Measurements from ENCODE around the gene NECTIN2. TPM values are rescaled to one million over a fixed set of nuclear protein-coding genes. Genes with fewer than 3 reads are reported as not detected.

NECTIN2 gene
- total RNA-seq, 1 donor from 2014 or later: 116 TPM

GRCh38 chr19:44812142-44812718 is 33.9 kb upstream of the NECTIN2 start:
- Mint-ChIP-seq H3K9me3 (ENCODE audit: low read depth) (no peaks in the 10 kb centered on the region), H3K4me1 (ENCODE audit: low read depth) (peaks cover 26% of the 10 kb centered on the region), H3K27ac (ENCODE audit: unreplicated experiment) (no peak overlapping the region), H3K27me3 (ENCODE audit: low read depth) (peaks cover 2% of the 10 kb centered on the region), H3K36me3 (ENCODE audit: low read depth) (peaks cover 11% of the 10 kb centered on the region), H3K4me3 (ENCODE audit: unreplicated experiment) (no peak overlapping the region)
- DNase-seq (ENCODE audit: low spot score): no peak
- TF ChIP-seq, protein P1, sequence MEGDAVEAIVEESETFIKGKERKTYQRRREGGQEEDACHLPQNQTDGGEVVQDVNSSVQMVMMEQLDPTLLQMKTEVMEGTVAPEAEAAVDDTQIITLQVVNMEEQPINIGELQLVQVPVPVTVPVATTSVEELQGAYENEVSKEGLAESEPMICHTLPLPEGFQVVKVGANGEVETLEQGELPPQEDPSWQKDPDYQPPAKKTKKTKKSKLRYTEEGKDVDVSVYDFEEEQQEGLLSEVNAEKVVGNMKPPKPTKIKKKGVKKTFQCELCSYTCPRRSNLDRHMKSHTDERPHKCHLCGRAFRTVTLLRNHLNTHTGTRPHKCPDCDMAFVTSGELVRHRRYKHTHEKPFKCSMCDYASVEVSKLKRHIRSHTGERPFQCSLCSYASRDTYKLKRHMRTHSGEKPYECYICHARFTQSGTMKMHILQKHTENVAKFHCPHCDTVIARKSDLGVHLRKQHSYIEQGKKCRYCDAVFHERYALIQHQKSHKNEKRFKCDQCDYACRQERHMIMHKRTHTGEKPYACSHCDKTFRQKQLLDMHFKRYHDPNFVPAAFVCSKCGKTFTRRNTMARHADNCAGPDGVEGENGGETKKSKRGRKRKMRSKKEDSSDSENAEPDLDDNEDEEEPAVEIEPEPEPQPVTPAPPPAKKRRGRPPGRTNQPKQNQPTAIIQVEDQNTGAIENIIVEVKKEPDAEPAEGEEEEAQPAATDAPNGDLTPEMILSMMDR (IDR thresholded peaks at IDR 0.05): no peak

- DNase-seq (ENCODE audit: low spot score): peak; percentile 92
- peaks cover 11% of the 10 kb centered on the region for H3K36me3 Mint-ChIP-seq (ENCODE audit: low read depth)
- no peaks in the 10 kb centered on the region for H3K9me3 Mint-ChIP-seq (ENCODE audit: low read depth)
- no peak overlapping the region for H3K4me3 Mint-ChIP-seq (ENCODE audit: unreplicated experiment)
- TF ChIP-seq, protein P1 (IDR thresholded peaks at IDR 0.05): peak; percentile 19
- no peak overlapping the region for H3K27ac Mint-ChIP-seq (ENCODE audit: unreplicated experiment)
- H3K27me3 Mint-ChIP-seq (ENCODE audit: low read depth): peaks cover 4% of the 10 kb centered on the region
- peaks cover 21% of the 10 kb centered on the region for H3K4me1 Mint-ChIP-seq (ENCODE audit: low read depth)
These were observed 32.8 kb upstream of the NECTIN2 start for GRCh38 chr19:44813070-44813840.

- H3K27me3 Mint-ChIP-seq (ENCODE audit: low read depth): peaks cover 4% of the 10 kb centered on the region
- TF ChIP-seq, protein P1 (IDR thresholded peaks at IDR 0.05): no peak
- H3K4me3 Mint-ChIP-seq (ENCODE audit: unreplicated experiment): no peak overlapping the region
- H3K9me3 Mint-ChIP-seq (ENCODE audit: low read depth): no peaks in the 10 kb centered on the region
- H3K27ac Mint-ChIP-seq (ENCODE audit: unreplicated experiment): no peak overlapping the region
- H3K4me1 Mint-ChIP-seq (ENCODE audit: low read depth): peaks cover 17% of the 10 kb centered on the region
- H3K36me3 Mint-ChIP-seq (ENCODE audit: low read depth): peaks cover 11% of the 10 kb centered on the region
- DNase-seq (ENCODE audit: low spot score): no peak
These were observed 32.1 kb upstream of the NECTIN2 start for GRCh38 chr19:44813841-44814470.

DNA sequence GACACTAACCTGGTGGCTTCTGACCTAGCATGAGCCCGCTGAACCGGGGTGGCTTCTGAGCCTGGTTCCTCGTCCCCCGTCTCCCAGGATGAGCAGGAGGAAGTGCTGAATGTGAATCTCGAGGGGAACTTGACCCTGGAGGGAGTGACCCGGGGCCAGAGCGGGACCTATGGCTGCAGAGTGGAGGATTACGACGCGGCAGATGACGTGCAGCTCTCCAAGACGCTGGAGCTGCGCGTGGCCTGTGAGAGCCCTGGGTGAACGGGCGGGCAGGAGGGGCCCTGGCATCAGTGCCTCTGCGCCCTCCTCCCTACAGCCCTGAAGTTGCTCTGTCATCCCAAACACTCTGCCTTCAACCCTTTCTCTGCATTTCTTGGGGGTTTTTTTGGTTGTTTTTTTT is 31.6 kb upstream of the NECTIN2 start:
- TF ChIP-seq, protein P1 (IDR thresholded peaks at IDR 0.05): no peak
- no peaks in the 10 kb centered on the region for H3K9me3 Mint-ChIP-seq (ENCODE audit: low read depth)
- peaks cover 4% of the 10 kb centered on the region for H3K27me3 Mint-ChIP-seq (ENCODE audit: low read depth)
- no peak for DNase-seq (ENCODE audit: low spot score)
- H3K4me3 Mint-ChIP-seq (ENCODE audit: unreplicated experiment): no peak overlapping the region
- H3K27ac Mint-ChIP-seq (ENCODE audit: unreplicated experiment): no peak overlapping the region
- H3K36me3 Mint-ChIP-seq (ENCODE audit: low read depth): peaks cover 11% of the 10 kb centered on the region
- H3K4me1 Mint-ChIP-seq (ENCODE audit: low read depth): peaks cover 11% of the 10 kb centered on the region

DNA sequence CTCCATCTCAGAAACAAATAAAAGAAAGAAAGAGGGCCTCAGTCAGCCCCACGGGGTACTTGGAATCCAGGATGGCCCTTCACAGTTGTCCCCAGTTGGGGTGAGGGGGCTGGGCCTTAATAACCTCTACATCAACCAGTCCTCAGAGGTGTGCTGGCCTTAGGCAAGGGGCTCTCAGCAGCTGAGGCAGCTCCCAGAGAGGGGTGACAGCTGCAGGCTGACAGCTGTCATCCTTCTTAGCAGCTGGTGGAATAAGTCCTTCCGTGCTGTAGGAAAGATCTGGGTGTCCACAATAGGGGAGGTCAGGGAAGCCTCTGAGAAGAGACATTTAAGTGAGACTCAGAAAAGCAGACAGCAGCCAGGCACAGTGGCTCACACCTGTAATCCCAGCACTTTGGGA is 29.8 kb upstream of the NECTIN2 start:
- Mint-ChIP-seq H3K27ac (ENCODE audit: unreplicated experiment) (no peak overlapping the region), H3K4me1 (ENCODE audit: low read depth) (no peaks in the 10 kb centered on the region), H3K4me3 (ENCODE audit: unreplicated experiment) (no peak overlapping the region), H3K36me3 (ENCODE audit: low read depth) (peaks cover 11% of the 10 kb centered on the region), H3K27me3 (ENCODE audit: low read depth) (peaks cover 4% of the 10 kb centered on the region), H3K9me3 (ENCODE audit: low read depth) (no peaks in the 10 kb centered on the region)
- TF ChIP-seq, protein P1 (IDR thresholded peaks at IDR 0.05): no peak
- DNase-seq (ENCODE audit: low spot score): no peak

All from chondrocyte (in vitro differentiated cells).